Measurements from ENCODE around the gene DRAP1. TPM values are rescaled to one million over a fixed set of nuclear protein-coding genes. Genes with fewer than 3 reads are reported as not detected.
A peak's percentile ranks its signal among the peaks of the same experiment; 100 is the strongest.
"Not testable (repeated sequence)": the region's sequence is repeated elsewhere in the genome, so short reads cannot be mapped to it uniquely, and the experiment has no call there.

The DRAP1 gene
- total and polyA plus RNA-seq, 8 donors = 61.0 to 112 (median 86.3) TPM

DNA sequence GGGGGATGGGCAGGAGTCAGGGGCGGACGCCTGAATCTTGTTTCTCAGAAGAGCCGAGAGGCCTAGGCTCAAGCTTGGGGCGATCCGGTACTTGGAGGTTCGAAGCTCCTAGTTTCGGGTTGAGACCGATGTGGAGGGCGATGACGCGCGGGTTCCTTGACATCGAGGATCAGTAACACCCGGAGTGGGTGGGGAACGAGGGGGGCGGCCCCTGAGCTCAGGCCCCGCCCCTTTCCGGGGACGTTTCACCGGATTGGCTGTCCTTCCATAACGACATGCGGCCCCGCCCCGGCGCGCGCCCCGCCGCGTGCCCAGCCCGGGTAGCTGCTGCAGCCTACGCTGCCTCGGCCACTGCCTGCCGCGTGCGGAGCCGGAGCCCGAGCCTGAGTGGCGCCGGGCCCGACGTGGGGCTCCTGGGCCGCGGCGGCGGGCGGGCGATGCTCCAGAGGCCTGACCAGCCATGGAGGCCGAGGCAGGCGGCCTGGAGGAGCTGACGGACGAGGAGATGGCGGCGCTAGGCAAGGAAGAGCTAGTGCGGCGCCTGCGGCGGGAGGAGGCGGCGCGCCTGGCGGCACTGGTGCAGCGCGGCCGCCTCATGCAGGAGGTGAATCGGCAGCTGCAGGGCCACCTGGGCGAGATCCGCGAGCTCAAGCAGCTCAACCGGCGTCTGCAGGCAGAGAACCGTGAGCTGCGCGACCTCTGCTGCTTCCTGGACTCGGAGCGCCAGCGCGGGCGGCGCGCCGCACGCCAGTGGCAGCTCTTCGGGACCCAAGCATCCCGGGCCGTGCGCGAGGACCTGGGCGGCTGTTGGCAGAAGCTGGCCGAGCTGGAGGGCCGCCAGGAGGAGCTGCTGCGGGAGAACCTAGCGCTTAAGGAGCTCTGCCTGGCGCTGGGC is 28.7 kb upstream of the DRAP1 start, which contains the start of gene CCDC85B:
CCDC85B (plus strand) TSS at position 350 of the 895 bp plus-strand sequence; CDS start at position 461, 111 bp downstream.
- H3K27ac ChIP-seq = peak within 1 kb of the TSS; percentile 95 to 97
- H3K36me3 ChIP-seq = peaks cover 0 to 29% of the 10 kb centered on the region in 2 donors
- intact Hi-C loops (cut with DNase I) = no loop called here
- ATAC-seq (peak; percentile 83), DNase-seq (peak; percentile 97 to 99 (median 98))
- H3K9me3 ChIP-seq = no peaks in the 10 kb centered on the region
- H3K4me3 ChIP-seq = peak within 1 kb of the TSS; percentile 52 to 70
- H3K27me3 ChIP-seq = no peaks in the 10 kb centered on the region
- no peak for TF ChIP-seq CTCF (IDR thresholded peaks at IDR 0.05)
- peaks cover 20 to 88% of the 10 kb centered on the region in 2 donors for H3K4me1 ChIP-seq

DNA sequence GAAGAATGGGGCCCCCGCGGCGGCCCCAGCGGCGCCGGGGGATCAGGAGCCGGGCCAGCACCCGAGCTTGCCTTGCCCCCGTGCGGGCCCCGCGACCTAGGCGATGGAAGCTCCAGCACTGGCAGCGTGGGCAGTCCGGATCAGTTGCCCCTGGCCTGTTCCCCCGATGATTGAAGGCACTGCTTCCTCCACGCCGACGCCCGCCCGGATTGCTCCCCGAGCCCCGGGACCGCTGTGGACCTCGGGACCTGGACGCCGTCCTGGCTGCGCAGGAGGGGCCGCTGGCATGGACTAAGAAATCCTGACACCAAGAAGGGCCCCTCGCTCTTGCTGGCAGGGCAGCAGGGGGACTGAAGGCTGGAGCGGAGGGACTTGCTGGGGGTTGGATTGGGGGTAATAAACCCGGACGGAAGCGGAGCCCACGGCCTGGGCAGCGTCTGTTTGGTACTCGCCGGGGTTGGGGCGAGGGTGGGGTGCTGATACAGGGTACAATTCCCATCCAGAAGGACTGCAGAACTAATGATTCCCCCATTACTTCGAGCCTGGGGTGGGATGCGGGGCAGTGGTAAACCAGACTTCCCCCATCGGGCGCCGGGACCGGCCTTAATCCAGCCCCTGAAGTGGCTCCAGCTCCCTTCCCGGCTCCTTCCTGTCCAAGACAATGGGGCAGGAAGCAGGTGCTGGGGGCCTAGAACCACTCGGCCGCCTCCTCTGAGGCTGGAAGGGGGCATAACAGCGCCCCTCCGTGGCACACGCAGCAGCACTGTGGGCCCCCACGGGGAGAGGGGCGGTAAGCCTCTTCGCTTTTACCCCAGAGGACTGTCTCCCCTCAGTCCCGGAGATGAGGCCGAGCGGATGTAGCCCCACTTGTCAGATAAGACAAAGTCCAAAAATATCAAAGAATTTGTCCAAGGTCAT is 27.7 kb upstream of the DRAP1 start:
- intact Hi-C loops (cut with DNase I) = no loop called here
- Histone ChIP-seq H3K27me3 (no peaks in the 10 kb centered on the region), H3K9me3 (no peaks in the 10 kb centered on the region), H3K36me3 (peaks cover 0 to 30% of the 10 kb centered on the region in 2 donors), H3K4me1 (peaks cover 20 to 89% of the 10 kb centered on the region in 2 donors), H3K27ac (peak overlapping the region; percentile 95 to 97), H3K4me3 (peak overlapping the region; percentile 52 to 70)
- ATAC-seq = no peak
- no peak for TF ChIP-seq CTCF (IDR thresholded peaks at IDR 0.05)
- peak in 2 of 4 donors; percentile 49 to 90 for DNase-seq

- H3K9me3 ChIP-seq; ATAC-seq; H3K27me3 ChIP-seq; intact Hi-C loops (cut with DNase I): not testable (repeated sequence)
- H3K36me3 ChIP-seq = peaks cover 0 to 30% of the 10 kb centered on the region in 2 donors
- peak in 1 of 4 donors; percentile 33 for DNase-seq
- H3K4me3 ChIP-seq = peak overlapping the region; percentile 52 to 70
- peaks cover 20 to 89% of the 10 kb centered on the region in 2 donors for H3K4me1 ChIP-seq
- H3K27ac ChIP-seq = peak overlapping the region; percentile 95 to 97
These were observed 27.1 kb upstream of the DRAP1 start for GRCh38 chr11:65892137-65892540.

DNA sequence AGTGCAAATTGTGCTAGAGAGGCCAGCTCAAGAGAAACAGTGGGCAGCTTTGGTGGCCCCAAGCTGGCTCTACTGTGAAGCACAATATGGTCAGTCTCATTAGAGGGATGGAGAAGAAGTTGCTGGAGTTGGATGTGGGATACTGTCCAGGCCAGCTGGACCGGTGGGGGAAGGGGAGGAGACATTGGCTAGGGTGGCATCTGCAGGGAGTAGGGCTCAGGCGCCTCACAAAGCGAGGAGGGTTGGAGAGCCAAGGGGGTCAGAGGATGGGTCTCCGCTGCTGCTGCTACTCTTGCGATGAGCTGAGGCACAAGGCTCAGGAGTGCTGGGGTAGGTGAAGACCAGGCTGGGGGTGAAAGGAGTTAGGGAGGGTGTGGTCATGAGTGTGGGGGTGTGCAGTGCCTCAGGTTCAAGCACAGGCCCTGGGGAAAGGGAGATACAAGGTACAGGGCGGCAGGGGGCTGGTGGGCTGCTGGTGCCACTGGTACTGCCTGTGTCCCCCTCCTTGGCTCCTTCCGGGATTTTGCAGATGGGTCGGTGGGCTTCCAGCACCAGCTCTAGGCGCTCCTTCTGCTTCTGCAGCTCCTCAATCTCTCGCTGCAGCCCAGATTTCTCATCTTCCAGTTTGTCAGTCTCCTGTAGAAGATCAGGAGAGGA is 26.4 kb upstream of the DRAP1 start:
- no peaks in the 10 kb centered on the region for H3K27me3 ChIP-seq
- TF ChIP-seq CTCF (IDR thresholded peaks at IDR 0.05) = no peak
- H3K9me3 ChIP-seq = no peaks in the 10 kb centered on the region
- H3K36me3 ChIP-seq = peaks cover 0 to 30% of the 10 kb centered on the region in 2 donors
- intact Hi-C loops (cut with DNase I) = no loop called here
- peak overlapping the region in 1 of 2 donors; percentile 70 for H3K4me3 ChIP-seq
- H3K4me1 ChIP-seq = peaks cover 15 to 89% of the 10 kb centered on the region in 2 donors
- DNase-seq (peak in 1 of 4 donors; percentile 43), ATAC-seq (no peak)
- H3K27ac ChIP-seq = peak overlapping the region; percentile 95 to 97

DNA sequence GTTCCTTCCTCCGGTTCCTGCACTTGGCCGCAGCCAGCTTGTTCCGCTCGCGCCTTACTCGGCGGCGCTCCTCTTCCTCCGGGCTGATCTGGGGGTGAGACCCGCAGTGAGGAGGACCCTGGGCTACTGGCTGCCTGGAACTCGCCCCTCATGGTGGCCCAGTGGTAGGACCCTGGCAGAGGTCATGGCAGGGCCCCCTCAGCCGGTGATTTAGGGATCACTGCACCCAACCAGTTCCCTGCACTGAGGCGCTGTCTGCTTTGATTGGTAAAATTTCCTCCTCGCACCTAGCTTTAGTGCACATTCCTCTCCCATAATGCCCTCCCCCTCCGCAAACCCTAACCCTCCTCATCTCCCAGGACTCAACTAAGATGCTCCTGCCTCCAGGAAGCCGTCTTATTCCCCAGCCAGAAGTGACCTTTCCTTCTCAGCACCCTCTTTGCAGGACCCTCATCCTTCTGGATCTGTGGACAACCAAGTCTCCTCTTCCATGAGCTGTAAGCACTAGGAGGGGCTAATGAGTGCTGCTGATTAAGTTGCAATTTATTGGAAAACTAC is 25.1 kb upstream of the DRAP1 start:
- peak overlapping the region in 1 of 2 donors; percentile 70 for H3K4me3 ChIP-seq
- intact Hi-C loops (cut with DNase I) = no loop called here
- H3K27me3 ChIP-seq = peaks cover 0 to 2% of the 10 kb centered on the region in 2 donors
- H3K9me3 ChIP-seq = no peaks in the 10 kb centered on the region
- peak overlapping the region; percentile 76 to 97 for H3K27ac ChIP-seq
- H3K36me3 ChIP-seq = peaks cover 0 to 30% of the 10 kb centered on the region in 2 donors
- peaks cover 14 to 92% of the 10 kb centered on the region in 2 donors for H3K4me1 ChIP-seq
- ATAC-seq (no peak), DNase-seq (peak in 1 of 4 donors; percentile 93)
- no peak for TF ChIP-seq CTCF (IDR thresholded peaks at IDR 0.05)
